Natural killer cell (primary cell): Measurements from ENCODE around the gene RPL39. TPM values are rescaled to one million over a fixed set of nuclear protein-coding genes. Genes with fewer than 3 reads are reported as not detected.
A peak's percentile ranks its signal among the peaks of the same experiment; 100 is the strongest.

Experiments
- ATAC-seq, 3 donors: fragments of 150-1000 bp in 2 of 3; fragments of 200-7000 bp in 1 of 3; cut with Tn5 transposase; 1 replicate in 1 of 3; 2 replicates in 2 of 3; pipeline ENCODE4 v1.10.0; 2021; ENCODE audit warnings: mild to moderate bottlenecking in 2 of 3, moderate library complexity in 2 of 3
- DNase-seq, 2 donors: peaks; one replicate each; pipeline versions ENCODE4 v3.0.0 to v3.0.0-alpha.2; 2013 to 2021; ENCODE audit warnings: mixed read lengths in 1 of 2
- H3K27ac ChIP-seq: one replicate; pipeline ENCODE4 v1.5.1; 2013; ENCODE audit warnings: mild to moderate bottlenecking, low read length
- H3K27me3 ChIP-seq: one replicate; pipeline ENCODE4 v1.6.1; 2013; ENCODE audit warnings: low read length; ENCODE audit not compliant: control insufficient read depth, insufficient read depth
- H3K36me3 ChIP-seq: one replicate; pipeline ENCODE4 v1.6.1; 2013; ENCODE audit warnings: low read length; ENCODE audit not compliant: control insufficient read depth, insufficient read depth
- H3K4me1 ChIP-seq: one replicate; pipeline ENCODE4 v1.6.1; 2013; ENCODE audit warnings: low read length; ENCODE audit not compliant: control insufficient read depth, insufficient read depth
- H3K4me3 ChIP-seq: one replicate; pipeline ENCODE4 v1.5.1; 2013; ENCODE audit warnings: low read length
- H3K9me3 ChIP-seq: one replicate; pipeline ENCODE4 v1.6.1; 2013; ENCODE audit warnings: low read length; ENCODE audit not compliant: control insufficient read depth, insufficient read depth
- H3K27ac Mint-ChIP-seq, 2 donors: one replicate each; pipeline ENCODE4 v1.8.0; 2022; ENCODE audit warnings: mild to moderate bottlenecking in 2 of 2, mixed read lengths in 2 of 2, moderate library complexity in 1 of 2
- H3K27me3 Mint-ChIP-seq, 2 donors: one replicate each; pipeline ENCODE4 v1.8.0; 2022; ENCODE audit warnings: low read depth in 2 of 2, mixed read lengths in 2 of 2
- H3K36me3 Mint-ChIP-seq: one replicate; pipeline ENCODE4 v1.8.0; 2022; ENCODE audit warnings: mixed read lengths
- H3K4me1 Mint-ChIP-seq, 2 donors: one replicate each; pipeline ENCODE4 v1.8.0; 2022; ENCODE audit warnings: mixed read lengths in 2 of 2
- H3K4me3 Mint-ChIP-seq: one replicate; pipeline ENCODE4 v1.8.0; 2022; ENCODE audit warnings: mild to moderate bottlenecking, moderate library complexity, mixed read lengths
- H3K9me3 Mint-ChIP-seq, 2 donors: one replicate each; pipeline ENCODE4 v1.8.0; 2022; ENCODE audit warnings: mixed read lengths in 2 of 2
- WGBS: methylation state at CpG from one replicate; pipeline ENCODE4 v1.1.7; 2013; ENCODE audit warnings: missing lambda C conversion rate; ENCODE audit not compliant: insufficient coverage; 5-methylcytosine and 5-hydroxymethylcytosine counted together
- intact Hi-C: fragments of 100-400 bp; cut with micrococcal nuclease; formaldehyde crosslinking; loops from one replicate; pipeline ENCODE4 v1.14.2; 2022
- total RNA-seq, 4 donors: library from RNA; stranded (reverse); fragments of 120-200 nt in 1 of 4; gene quantifications; one replicate each; pipeline versions ENCODE4 v1.2.3 to v1.2.4, GENCODE V29; 2013 to 2022
- TF ChIP-seq, protein P1 (sequence below): fragments of 200-600 bp; IDR thresholded peaks from one replicate; pipeline ENCODE4 v1.8.0; 2022; ENCODE audit warnings: antibody characterized with exemption

The RPL39 gene
- total RNA-seq, 3 donors from 2014 or later (not counting 1 experiment from before 2014, with no cell fraction given): 1,040 to 1,487 (median 1,381) TPM

DNA sequence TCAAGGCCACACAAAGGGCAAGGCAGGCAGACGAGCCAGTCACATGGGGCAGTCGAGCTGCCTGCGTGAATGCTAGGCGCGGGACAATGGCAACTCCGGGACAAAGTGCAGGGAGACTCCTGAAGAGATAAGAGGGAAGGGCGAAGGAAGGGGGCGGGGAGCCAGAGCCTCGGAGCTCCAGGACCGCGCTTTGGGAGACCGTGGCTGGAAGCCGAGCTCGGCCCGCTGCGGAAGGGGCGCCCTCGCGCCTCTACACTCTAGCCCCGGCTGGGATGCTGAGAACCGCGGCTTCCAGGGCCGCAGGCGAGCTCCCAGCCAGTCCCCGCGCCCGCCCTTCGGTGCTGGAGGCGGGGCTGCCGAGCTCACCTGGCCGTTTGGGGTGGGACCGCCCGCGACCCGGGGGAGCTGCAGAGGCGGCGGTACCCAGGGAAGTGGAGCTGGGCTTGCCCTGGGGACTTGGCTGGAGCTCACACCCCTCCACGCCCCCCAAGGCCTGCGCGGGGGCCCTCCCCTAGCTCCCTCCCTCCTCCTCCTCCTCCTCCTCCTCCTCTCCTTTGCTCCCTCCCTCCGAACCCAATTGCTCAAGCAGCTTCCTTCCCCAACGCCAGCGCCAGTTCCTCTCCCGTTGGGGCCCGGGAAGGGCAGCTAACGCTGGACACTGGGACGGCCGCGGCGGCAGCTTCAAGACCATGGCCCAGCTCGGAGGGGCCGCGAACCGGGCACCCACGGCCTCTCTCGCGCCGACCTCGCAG lies 33.3 kb downstream of the RPL39 start, which contains the start of gene SOWAHD:
Gene SOWAHD, plus strand, starts transcription at position 610 of the 752 bp plus-strand sequence. Its CDS starts 80 bp downstream, at position 690.
- H3K27me3 ChIP-seq: no peaks in the 10 kb centered on the region
- peak within 1 kb of the TSS; percentile 95 for H3K27ac ChIP-seq
- Mint-ChIP-seq H3K9me3 (no peaks in the 10 kb centered on the region), H3K27ac (peak within 1 kb of the TSS; percentile 95), H3K4me1 (peaks cover 30 to 33% of the 10 kb centered on the region in 2 donors), H3K27me3 (no peaks in the 10 kb centered on the region), H3K4me3 (peak within 1 kb of the TSS; percentile 79), H3K36me3 (no peaks in the 10 kb centered on the region)
- intact Hi-C loops: loop anchor here (5.0 to 10.0 kb wide), 4 partner anchors 34 to 183 kb away; partner anchors contain the start of genes NKRF, RPL39 and UBE2A
- TF ChIP-seq, protein P1, sequence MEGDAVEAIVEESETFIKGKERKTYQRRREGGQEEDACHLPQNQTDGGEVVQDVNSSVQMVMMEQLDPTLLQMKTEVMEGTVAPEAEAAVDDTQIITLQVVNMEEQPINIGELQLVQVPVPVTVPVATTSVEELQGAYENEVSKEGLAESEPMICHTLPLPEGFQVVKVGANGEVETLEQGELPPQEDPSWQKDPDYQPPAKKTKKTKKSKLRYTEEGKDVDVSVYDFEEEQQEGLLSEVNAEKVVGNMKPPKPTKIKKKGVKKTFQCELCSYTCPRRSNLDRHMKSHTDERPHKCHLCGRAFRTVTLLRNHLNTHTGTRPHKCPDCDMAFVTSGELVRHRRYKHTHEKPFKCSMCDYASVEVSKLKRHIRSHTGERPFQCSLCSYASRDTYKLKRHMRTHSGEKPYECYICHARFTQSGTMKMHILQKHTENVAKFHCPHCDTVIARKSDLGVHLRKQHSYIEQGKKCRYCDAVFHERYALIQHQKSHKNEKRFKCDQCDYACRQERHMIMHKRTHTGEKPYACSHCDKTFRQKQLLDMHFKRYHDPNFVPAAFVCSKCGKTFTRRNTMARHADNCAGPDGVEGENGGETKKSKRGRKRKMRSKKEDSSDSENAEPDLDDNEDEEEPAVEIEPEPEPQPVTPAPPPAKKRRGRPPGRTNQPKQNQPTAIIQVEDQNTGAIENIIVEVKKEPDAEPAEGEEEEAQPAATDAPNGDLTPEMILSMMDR: no peak
- H3K36me3 ChIP-seq: no peaks in the 10 kb centered on the region
- peaks cover 54% of the 10 kb centered on the region for H3K4me1 ChIP-seq
- WGBS: 3% methylated on average over 59 of the region's 59 CpGs
- H3K4me3 ChIP-seq: peak within 1 kb of the TSS; percentile 49
- H3K9me3 ChIP-seq: no peaks in the 10 kb centered on the region
- peak in 1 of 2 donors; percentile 53 for DNase-seq
- peak; percentile 8 to 15 (median 13) for ATAC-seq

DNA sequence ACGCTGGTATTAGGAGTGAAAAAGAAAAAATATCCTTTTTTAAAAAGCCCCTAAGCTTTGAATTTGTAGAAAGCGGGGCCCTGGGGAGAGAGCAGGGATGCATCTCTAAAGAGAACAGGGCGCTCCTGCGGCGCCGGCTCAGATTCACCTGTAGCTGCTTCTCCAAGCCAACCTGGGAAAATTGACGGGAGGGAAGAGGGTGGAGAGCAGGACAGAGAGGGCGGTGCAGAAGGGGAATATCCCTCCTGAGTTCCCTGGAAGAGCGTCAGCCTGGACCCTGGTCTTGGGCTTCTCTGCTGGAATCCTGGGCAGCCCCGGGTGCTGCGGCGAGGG lies 33.8 kb downstream of the RPL39 start:
- peaks cover 30 to 33% of the 10 kb centered on the region in 2 donors for H3K4me1 Mint-ChIP-seq
- TF ChIP-seq, protein P1: no peak
- H3K36me3 Mint-ChIP-seq: no peaks in the 10 kb centered on the region
- intact Hi-C loops: loop anchor here (5.0 to 10.0 kb wide), 4 partner anchors 35 to 183 kb away; partner anchors contain the start of genes NKRF, RPL39 and UBE2A
- H3K4me3 Mint-ChIP-seq: peak overlapping the region; percentile 79
- H3K36me3 ChIP-seq: no peaks in the 10 kb centered on the region
- ATAC-seq (no peak), DNase-seq (no peak)
- peaks cover 54% of the 10 kb centered on the region for H3K4me1 ChIP-seq
- no peaks in the 10 kb centered on the region for H3K27me3 Mint-ChIP-seq
- peak overlapping the region; percentile 95 for H3K27ac Mint-ChIP-seq
- no peak overlapping the region for H3K4me3 ChIP-seq
- no peaks in the 10 kb centered on the region for H3K9me3 ChIP-seq
- H3K27ac ChIP-seq: peak overlapping the region; percentile 95
- no peaks in the 10 kb centered on the region for H3K9me3 Mint-ChIP-seq
- 84% methylated on average over 11 of the region's 12 CpGs for WGBS
- no peaks in the 10 kb centered on the region for H3K27me3 ChIP-seq

DNA sequence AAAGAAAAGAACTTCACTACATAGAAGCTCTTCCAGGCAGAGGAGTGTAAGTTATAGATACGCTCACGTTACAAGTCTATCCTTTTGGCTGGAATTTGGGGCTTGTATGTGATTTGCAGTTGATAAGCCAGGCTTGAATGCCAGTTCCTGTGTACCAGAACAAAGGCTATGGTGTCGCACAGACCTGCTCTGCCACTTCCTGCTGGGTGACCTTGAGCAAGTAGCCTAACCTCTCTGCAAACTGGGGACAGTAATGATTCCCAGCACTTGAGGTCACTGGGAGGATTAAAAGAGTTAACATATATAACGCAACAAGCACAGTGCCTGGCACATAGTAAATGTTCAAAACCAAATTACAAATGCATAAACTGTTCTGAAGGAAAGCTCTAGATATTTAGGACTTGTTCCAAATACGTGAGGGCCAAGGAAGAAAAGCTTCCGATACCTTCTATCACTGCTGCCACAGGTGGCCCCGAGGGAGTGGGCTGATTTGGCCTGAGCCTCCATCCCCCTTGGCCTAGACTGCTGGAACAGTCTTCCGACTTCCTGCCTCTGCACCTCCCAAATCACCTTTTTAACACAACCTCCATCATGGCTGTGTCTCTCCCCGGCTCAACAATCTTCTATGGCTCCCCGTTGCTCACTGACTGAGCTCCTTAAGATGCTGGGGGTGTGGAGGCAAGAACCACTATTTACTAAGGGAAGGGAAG lies 34.3 kb downstream of the RPL39 start:
- intact Hi-C loops: loop anchor here (5.0 to 10.0 kb wide), 4 partner anchors 35 to 182 kb away; partner anchors contain the start of genes NKRF, RPL39 and UBE2A
- H3K4me3 Mint-ChIP-seq: peak overlapping the region; percentile 79

More for the DNA sequence above, 34.3 kb downstream of the RPL39 start:
- Mint-ChIP-seq H3K27ac (peak overlapping the region; percentile 95), H3K36me3 (no peaks in the 10 kb centered on the region), H3K9me3 (no peaks in the 10 kb centered on the region), H3K27me3 (no peaks in the 10 kb centered on the region), H3K4me1 (peaks cover 30 to 33% of the 10 kb centered on the region in 2 donors)
- peak overlapping the region; percentile 95 for H3K27ac ChIP-seq
- H3K4me1 ChIP-seq: peaks cover 54% of the 10 kb centered on the region
- H3K36me3 ChIP-seq: no peaks in the 10 kb centered on the region
- H3K9me3 ChIP-seq: no peaks in the 10 kb centered on the region
- no peaks in the 10 kb centered on the region for H3K27me3 ChIP-seq
- H3K4me3 ChIP-seq: no peak overlapping the region
- DNase-seq: peak in 1 of 2 donors; percentile 44
- 72% methylated on average over 7 of the region's 10 CpGs for WGBS
- TF ChIP-seq, protein P1: no peak
- ATAC-seq: no peak
